PC-9 (cell line): Measurements from ENCODE around the gene DNAL4. TPM values are rescaled to one million over a fixed set of nuclear protein-coding genes. Genes with fewer than 3 reads are reported as not detected.

Experiments
- BruUV-seq: library from RNA; stranded (reverse); fragments of 400-500 nt; replicated peaks from 2 replicates; lab custom pipeline; 2021; lab: Mats Ljungman, UMichigan
- CTCF ChIA-PET: fragments of 300-600 bp; sonication (Branson Sonifier 250); formaldehyde crosslinking; loops from one replicate; lab custom pipeline; 2022; ENCODE audit warnings: antibody characterized with exemption; lab: Charles Lee
- POLR2A ChIA-PET: fragments of 300-600 bp; sonication (Branson Sonifier 250); formaldehyde crosslinking; loops from one replicate; lab custom pipeline; 2022; ENCODE audit warnings: antibody characterized with exemption; ENCODE audit not compliant: unreplicated experiment; lab: Charles Lee
- DNase-seq, 2 experiments: peaks; one replicate each; pipeline versions ENCODE4 v3.0.0 to v3.0.0-alpha.2; 2015 to 2022; ENCODE audit warnings: mixed read lengths in 1 of 2
- H2AFZ ChIP-seq: fragments of 200-600 bp; sonication (generic); 2 replicates; pipeline ENCODE4 v1.8.1; 2017; ENCODE audit warnings: antibody characterized with exemption
- H3F3A ChIP-seq: fragments of 200-600 bp; sonication (generic); 2 replicates; pipeline ENCODE4 v1.8.1; 2017; ENCODE audit warnings: antibody characterized with exemption, mild to moderate bottlenecking, low read depth; ENCODE audit not compliant: insufficient read depth
- H3K27ac ChIP-seq: fragments of 200-600 bp; sonication (generic); 2 replicates; pipeline ENCODE4 v1.6.1; 2016; ENCODE audit warnings: mixed run types
- H3K27me3 ChIP-seq: fragments of 200-600 bp; sonication (generic); 2 replicates; pipeline ENCODE4 v1.6.1; 2016; ENCODE audit warnings: low read depth, mixed run types; ENCODE audit not compliant: insufficient read depth
- H3K36me3 ChIP-seq: fragments of 200-600 bp; sonication (generic); 2 replicates; pipeline ENCODE4 v1.6.1; 2016; ENCODE audit warnings: low read depth, mixed run types
- H3K4me1 ChIP-seq: fragments of 200-600 bp; sonication (generic); replicated peaks from 2 replicates; pipeline ENCODE4 v1.6.1; 2016; ENCODE audit warnings: mixed run types; ENCODE audit not compliant: insufficient read depth
- H3K4me2 ChIP-seq: fragments of 200-600 bp; sonication (generic); 2 replicates; pipeline ENCODE4 v1.6.1; 2017; ENCODE audit warnings: mixed run types
- H3K4me3 ChIP-seq: fragments of 200-600 bp; sonication (generic); 2 replicates; pipeline ENCODE4 v1.6.1; 2016; ENCODE audit warnings: mixed run types
- H3K79me2 ChIP-seq: fragments of 200-600 bp; sonication (generic); 2 replicates; pipeline ENCODE4 v1.6.1; 2017; ENCODE audit warnings: low read depth, mixed run types
- H3K9me2 ChIP-seq: fragments of 200-600 bp; sonication (generic); 2 replicates; pipeline ENCODE4 v1.8.1; 2017; ENCODE audit warnings: mild to moderate bottlenecking; ENCODE audit not compliant: insufficient read depth
- H3K9me3 ChIP-seq: fragments of 200-600 bp; sonication (generic); 2 replicates; pipeline ENCODE4 v1.8.1; 2016; ENCODE audit warnings: low read depth; ENCODE audit not compliant: insufficient read depth
- H4K20me1 ChIP-seq: fragments of 200-600 bp; sonication (generic); 2 replicates; pipeline ENCODE4 v1.8.1; 2017; ENCODE audit not compliant: insufficient read depth
- EZH2 ChIP-seq: fragments of 200-600 bp; sonication (generic); IDR thresholded peaks from 2 replicates; pipeline ENCODE4 v1.8.0; 2017; ENCODE audit warnings: antibody characterized with exemption, low read depth
- intact Hi-C: fragments of 100-400 bp; cut with micrococcal nuclease; formaldehyde crosslinking; loops from one replicate; pipeline ENCODE4 v1.10.0; 2022; ENCODE audit not compliant: unreplicated experiment
- total RNA-seq: library from RNA; stranded (reverse); gene quantifications from 2 replicates; pipeline ENCODE4 v1.2.3, GENCODE V29; 2021
- TF ChIP-seq, protein P1 (sequence below): fragments of 200-600 bp; sonication (generic); conservative IDR thresholded peaks from 2 replicates; pipeline ENCODE4 v1.6.1; 2017; ENCODE audit warnings: mixed run types, antibody characterized with exemption, mild to moderate bottlenecking, moderate library complexity

Gene DNAL4
- total RNA-seq, 1 experiment from 2014 or later: 50.3 TPM

DNA sequence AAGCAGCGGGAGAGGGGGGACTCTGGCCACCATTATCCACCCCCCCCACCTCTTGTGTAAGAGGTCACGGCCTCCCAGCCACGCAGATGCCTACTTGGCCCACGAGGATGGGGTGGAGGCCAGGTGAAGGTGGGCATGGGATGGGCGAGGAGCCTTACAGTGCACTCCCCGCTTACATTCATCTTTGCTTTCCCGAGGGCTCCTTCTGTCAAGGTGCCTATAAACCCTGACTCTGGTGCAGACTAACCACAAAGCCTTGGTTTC lies 36.8 kb upstream of the DNAL4 start:
- Histone ChIP-seq H2AFZ (no peak overlapping the region), H4K20me1 (no peaks in the 10 kb centered on the region), H3K36me3 (no peaks in the 10 kb centered on the region), H3K4me1 (peaks cover 34% of the 10 kb centered on the region), H3K27ac (no peak overlapping the region), H3K9me3 (no peaks in the 10 kb centered on the region), H3K27me3 (no peaks in the 10 kb centered on the region), H3K79me2 (no peaks in the 10 kb centered on the region), H3K4me3 (no peak overlapping the region), H3K9me2 (no peaks in the 10 kb centered on the region), H3F3A (peaks cover 10% of the 10 kb centered on the region; the same call in 1 of the 2 replicates), H3K4me2 (peak overlapping the region; percentile 20; the same call in 1 of the 2 replicates)
- no peak for DNase-seq
- TF ChIP-seq EZH2: no peak
- TF ChIP-seq, protein P1, sequence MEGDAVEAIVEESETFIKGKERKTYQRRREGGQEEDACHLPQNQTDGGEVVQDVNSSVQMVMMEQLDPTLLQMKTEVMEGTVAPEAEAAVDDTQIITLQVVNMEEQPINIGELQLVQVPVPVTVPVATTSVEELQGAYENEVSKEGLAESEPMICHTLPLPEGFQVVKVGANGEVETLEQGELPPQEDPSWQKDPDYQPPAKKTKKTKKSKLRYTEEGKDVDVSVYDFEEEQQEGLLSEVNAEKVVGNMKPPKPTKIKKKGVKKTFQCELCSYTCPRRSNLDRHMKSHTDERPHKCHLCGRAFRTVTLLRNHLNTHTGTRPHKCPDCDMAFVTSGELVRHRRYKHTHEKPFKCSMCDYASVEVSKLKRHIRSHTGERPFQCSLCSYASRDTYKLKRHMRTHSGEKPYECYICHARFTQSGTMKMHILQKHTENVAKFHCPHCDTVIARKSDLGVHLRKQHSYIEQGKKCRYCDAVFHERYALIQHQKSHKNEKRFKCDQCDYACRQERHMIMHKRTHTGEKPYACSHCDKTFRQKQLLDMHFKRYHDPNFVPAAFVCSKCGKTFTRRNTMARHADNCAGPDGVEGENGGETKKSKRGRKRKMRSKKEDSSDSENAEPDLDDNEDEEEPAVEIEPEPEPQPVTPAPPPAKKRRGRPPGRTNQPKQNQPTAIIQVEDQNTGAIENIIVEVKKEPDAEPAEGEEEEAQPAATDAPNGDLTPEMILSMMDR: no peak
- no TSS peak for BruUV-seq
- intact Hi-C loops: no loop called here
- POLR2A ChIA-PET: no interaction called here
- CTCF ChIA-PET: no interaction called here

DNA sequence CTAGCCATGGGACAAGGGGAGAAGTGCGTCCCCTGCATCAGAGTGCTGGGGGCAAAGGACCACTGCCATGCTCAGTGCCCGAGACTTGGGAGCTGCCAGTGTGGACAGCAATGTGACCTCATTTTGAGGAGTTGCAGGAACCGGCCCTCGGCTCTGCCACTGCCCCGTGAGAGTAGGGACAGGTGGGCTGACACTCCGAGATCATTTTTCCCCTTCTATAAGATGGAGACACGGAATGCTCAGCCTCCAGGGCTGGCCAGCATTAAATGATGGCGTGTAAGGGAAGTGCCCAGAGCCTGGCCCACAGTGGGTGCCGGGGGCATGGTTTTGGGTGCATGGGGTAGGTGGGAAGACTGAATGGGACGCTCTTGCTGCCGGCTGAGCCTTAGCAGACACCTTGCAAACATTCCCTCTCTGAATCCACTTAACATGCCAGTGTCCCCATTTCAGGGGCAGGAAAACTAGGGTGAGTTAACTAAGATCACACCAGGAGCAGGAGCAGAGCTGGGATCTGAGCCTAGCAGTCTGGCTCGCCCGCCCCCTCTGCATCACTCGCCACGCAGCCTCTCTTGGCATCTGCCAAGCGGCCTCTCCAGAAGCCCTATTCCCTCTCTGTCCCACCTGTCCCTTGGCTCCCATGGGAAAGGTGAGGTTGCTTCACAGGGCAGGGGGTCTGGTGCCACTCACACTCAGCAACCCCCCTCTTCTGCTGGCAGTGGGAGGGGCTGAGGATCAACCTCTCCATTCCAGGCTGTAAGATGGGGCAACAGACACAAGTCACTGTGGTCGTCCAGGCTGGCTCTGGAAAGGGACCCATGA lies 36.3 kb upstream of the DNAL4 start:
- no peak overlapping the region for H3K4me3 ChIP-seq
- H3K36me3 ChIP-seq: no peaks in the 10 kb centered on the region
- no peak overlapping the region for H2AFZ ChIP-seq
- POLR2A ChIA-PET: no interaction called here
- H3K9me3 ChIP-seq: no peaks in the 10 kb centered on the region
- intact Hi-C loops: no loop called here
- TF ChIP-seq, protein P1: no peak
- TF ChIP-seq EZH2: no peak
- no TSS peak for BruUV-seq
- H3F3A ChIP-seq: peaks cover 10% of the 10 kb centered on the region; the same call in 1 of the 2 replicates
- no peak overlapping the region for H3K27ac ChIP-seq
- no peaks in the 10 kb centered on the region for H3K27me3 ChIP-seq
- H3K4me2 ChIP-seq: no peak overlapping the region
- peaks cover 32% of the 10 kb centered on the region for H3K4me1 ChIP-seq
- DNase-seq: no peak
- CTCF ChIA-PET: no interaction called here
- no peaks in the 10 kb centered on the region for H4K20me1 ChIP-seq
- H3K79me2 ChIP-seq: no peaks in the 10 kb centered on the region
- H3K9me2 ChIP-seq: no peaks in the 10 kb centered on the region

DNA sequence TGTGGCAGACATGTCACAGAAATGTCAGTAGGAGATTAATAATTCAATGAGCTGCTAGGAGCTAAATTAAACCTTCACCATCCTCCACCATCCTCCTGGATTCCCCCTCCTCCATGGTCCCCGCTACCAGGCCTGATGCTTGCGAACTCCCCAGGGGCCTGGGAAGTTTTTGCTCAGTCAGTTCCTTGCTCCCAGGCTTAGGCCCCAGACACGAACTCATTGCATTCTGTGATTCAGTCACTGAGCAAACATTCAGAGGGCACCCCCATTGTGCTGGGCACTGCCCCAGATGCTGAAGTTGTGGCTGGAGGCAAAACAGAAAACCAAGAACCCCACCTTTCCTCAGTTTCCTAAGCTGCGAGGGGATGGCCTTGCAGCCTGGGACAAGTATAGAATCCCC lies 35.5 kb upstream of the DNAL4 start:
- ChIA-PET POLR2A (no interaction called here), CTCF (no interaction called here)
- intact Hi-C loops: no loop called here
- peaks cover 10% of the 10 kb centered on the region; the same call in 1 of the 2 replicates for H3F3A ChIP-seq
- H3K9me2 ChIP-seq: no peaks in the 10 kb centered on the region
- H3K9me3 ChIP-seq: no peaks in the 10 kb centered on the region
- no peak overlapping the region for H3K4me3 ChIP-seq
- no peaks in the 10 kb centered on the region; the same call in 1 of the 2 replicates for H4K20me1 ChIP-seq
- H3K36me3 ChIP-seq: no peaks in the 10 kb centered on the region
- BruUV-seq: no TSS peak
- DNase-seq: peak in 1 of 2 experiments; percentile 51
- TF ChIP-seq, protein P1: no peak
- TF ChIP-seq EZH2: no peak
- H3K27ac ChIP-seq: no peak overlapping the region
- H3K4me1 ChIP-seq: peaks cover 32% of the 10 kb centered on the region
- H2AFZ ChIP-seq: no peak overlapping the region
- H3K27me3 ChIP-seq: no peaks in the 10 kb centered on the region
- no peak overlapping the region for H3K4me2 ChIP-seq
- H3K79me2 ChIP-seq: no peaks in the 10 kb centered on the region
